GM23338 (cell line): ENCODE measurements around the gene NADK.

Experiments used
- CREB1 ChIP-seq: fragments of 250-450 bp; sonication (Bioruptor Pico); IDR thresholded peaks from 2 replicates; pipeline ENCODE4 v1.5.0; 2020; ENCODE audit warnings: low read depth, mild to moderate bottlenecking, moderate library complexity
- CTCF ChIP-seq, 2 experiments: fragments of 200-600 bp in 1 of 2; sonication (generic) in 1 of 2; conservative IDR thresholded peaks; 2 replicates each; pipeline versions ENCODE4 v1.5.1 to v1.6.1; 2016 to 2017; ENCODE audit warnings: antibody characterized with exemption in 2 of 2, low read depth in 2 of 2, mild to moderate bottlenecking in 2 of 2, moderate library complexity in 1 of 2
- EZH2 ChIP-seq: fragments of 200-600 bp; sonication (generic); IDR thresholded peaks from one replicate; pipeline ENCODE4 v1.8.0; 2017; ENCODE audit warnings: antibody characterized with exemption, mild to moderate bottlenecking, low read depth; ENCODE audit not compliant: unreplicated experiment
- EZH2phosphoT487 ChIP-seq: fragments of 200-600 bp; sonication (generic); IDR thresholded peaks from one replicate; pipeline ENCODE4 v1.8.1; 2018; ENCODE audit warnings: antibody characterized with exemption; ENCODE audit not compliant: unreplicated experiment
- JUNB ChIP-seq: IDR thresholded peaks from one replicate; pipeline ENCODE4 v1.6.1; 2016; ENCODE audit warnings: antibody characterized with exemption; ENCODE audit not compliant: unreplicated experiment
- NANOG ChIP-seq: IDR thresholded peaks from 2 replicates; pipeline ENCODE4 v1.6.1; 2016; ENCODE audit warnings: antibody characterized with exemption, borderline replicate concordance
- POLR2AphosphoS5 ChIP-seq: IDR thresholded peaks from 2 replicates; pipeline ENCODE4 v1.6.1; 2016; ENCODE audit warnings: antibody characterized with exemption, low read depth
- REST ChIP-seq: IDR thresholded peaks from one replicate; pipeline ENCODE4 v1.6.1; 2018; ENCODE audit warnings: antibody characterized with exemption; ENCODE audit not compliant: unreplicated experiment
- STAT1 ChIP-seq: IDR thresholded peaks from one replicate; pipeline ENCODE4 v1.6.1; 2016; ENCODE audit warnings: antibody characterized with exemption; ENCODE audit not compliant: unreplicated experiment
- ZNF331 ChIP-seq: fragments of 250-450 bp; sonication (Bioruptor Pico); IDR thresholded peaks from 2 replicates; pipeline ENCODE4 v1.5.0; 2020; ENCODE audit warnings: low read depth, mild to moderate bottlenecking, moderate library complexity

- TF ChIP-seq CTCF (conservative IDR thresholded peaks at IDR 0.05; ENCODE audit: low read depth in 2 of 2), result no peak
- no peak for TF ChIP-seq REST
- no peak for TF ChIP-seq EZH2
- TF ChIP-seq STAT1, result no peak
- no peak for TF ChIP-seq EZH2phosphoT487
- no peak for TF ChIP-seq POLR2AphosphoS5
- TF ChIP-seq CREB1 (CRISPR knock-in tag), result no peak
- no peak for TF ChIP-seq NANOG
- no peak for TF ChIP-seq JUNB
- TF ChIP-seq ZNF331 (CRISPR knock-in tag), result no peak
Measured at GRCh38 chr1:1770102-1770501, 8.2 kb downstream of the NADK start.
